ENCODE data around the gene DSCAML1. TPM values are rescaled to one million over a fixed set of nuclear protein-coding genes. Genes with fewer than 3 reads are reported as not detected.
A peak's percentile ranks its signal among the peaks of the same experiment; 100 is the strongest.
"Not testable (repeated sequence)": the region's sequence is repeated elsewhere in the genome, so short reads cannot be mapped to it uniquely, and the experiment has no call there.

DSCAML1 gene
- polyA plus RNA-seq, 4 donors, result 1.7 to 2.9 (median 2.0) TPM

GRCh38 chr11:117766026-117766425 is 31.0 kb downstream of the DSCAML1 start:
- no peak for DNase-seq (ENCODE audit: low read depth in 4 of 4, low spot score in 3 of 4)

GRCh38 chr11:117765068-117765467 is 31.9 kb downstream of the DSCAML1 start:
- no peak for DNase-seq (ENCODE audit: low read depth in 4 of 4, low spot score in 3 of 4)

GRCh38 chr11:117763465-117763864 is 33.6 kb downstream of the DSCAML1 start:
- DNase-seq (ENCODE audit: low read depth in 4 of 4, low spot score in 3 of 4), result not testable (repeated sequence)

GRCh38 chr11:117761993-117762392 is 35.0 kb downstream of the DSCAML1 start:
- no peak for DNase-seq (ENCODE audit: low read depth in 4 of 4, low spot score in 3 of 4)

- peak in 3 of 4 donors; percentile 1 to 36 (median 33) for DNase-seq (ENCODE audit: low read depth in 4 of 4, low spot score in 3 of 4)
Measured at GRCh38 chr11:117759305-117759704, 37.7 kb downstream of the DSCAML1 start.

GRCh38 chr11:117754030-117754429 is 43.0 kb downstream of the DSCAML1 start:
- no peak for DNase-seq (ENCODE audit: low read depth in 4 of 4, low spot score in 3 of 4)

GRCh38 chr11:117752721-117753237 is 44.2 kb downstream of the DSCAML1 start:
- no peak for DNase-seq (ENCODE audit: low read depth in 4 of 4, low spot score in 3 of 4)

- no peak for DNase-seq (ENCODE audit: low read depth in 4 of 4, low spot score in 3 of 4)
Measured at GRCh38 chr11:117752071-117752470, 44.9 kb downstream of the DSCAML1 start.

GRCh38 chr11:117750916-117751662 is 45.9 kb downstream of the DSCAML1 start:
- no peak for DNase-seq (ENCODE audit: low read depth in 4 of 4, low spot score in 3 of 4)

GRCh38 chr11:117750357-117750756 is 46.7 kb downstream of the DSCAML1 start:
- DNase-seq (ENCODE audit: low read depth in 4 of 4, low spot score in 3 of 4), result no peak

GRCh38 chr11:117749541-117749910 is 47.5 kb downstream of the DSCAML1 start:
- no peak for DNase-seq (ENCODE audit: low read depth in 4 of 4, low spot score in 3 of 4)

GRCh38 chr11:117748771-117749540 is 48.1 kb downstream of the DSCAML1 start:
- no peak for DNase-seq (ENCODE audit: low read depth in 4 of 4, low spot score in 3 of 4)

- DNase-seq (ENCODE audit: low read depth in 4 of 4, low spot score in 3 of 4), result no peak
Measured at GRCh38 chr11:117747892-117748291, 49.1 kb downstream of the DSCAML1 start.

- no peak for DNase-seq (ENCODE audit: low read depth in 4 of 4, low spot score in 3 of 4)
Measured at GRCh38 chr11:117745346-117745745, 51.7 kb downstream of the DSCAML1 start.

- DNase-seq (ENCODE audit: low read depth in 4 of 4, low spot score in 3 of 4), result no peak
Measured at GRCh38 chr11:117744471-117745150, 52.4 kb downstream of the DSCAML1 start.

- no peak for DNase-seq (ENCODE audit: low read depth in 4 of 4, low spot score in 3 of 4)
Measured at GRCh38 chr11:117743121-117743815, 53.7 kb downstream of the DSCAML1 start.

- no peak for DNase-seq (ENCODE audit: low read depth in 4 of 4, low spot score in 3 of 4)
Measured at GRCh38 chr11:117738246-117738957, 58.6 kb downstream of the DSCAML1 start.

GRCh38 chr11:117735350-117735977 is 61.6 kb downstream of the DSCAML1 start:
- DNase-seq (ENCODE audit: low read depth in 4 of 4, low spot score in 3 of 4), result no peak

GRCh38 chr11:117734601-117735024 is 62.4 kb downstream of the DSCAML1 start:
- no peak for DNase-seq (ENCODE audit: low read depth in 4 of 4, low spot score in 3 of 4)

All from right renal pelvis (tissue), 4 donors.